Measurements from ENCODE around the gene ZFHX3. TPM values are rescaled to one million over a fixed set of nuclear protein-coding genes. Genes with fewer than 3 reads are reported as not detected.

The ZFHX3 gene
- total RNA-seq, 1 donor from 2014 or later = 3.2 TPM

DNA sequence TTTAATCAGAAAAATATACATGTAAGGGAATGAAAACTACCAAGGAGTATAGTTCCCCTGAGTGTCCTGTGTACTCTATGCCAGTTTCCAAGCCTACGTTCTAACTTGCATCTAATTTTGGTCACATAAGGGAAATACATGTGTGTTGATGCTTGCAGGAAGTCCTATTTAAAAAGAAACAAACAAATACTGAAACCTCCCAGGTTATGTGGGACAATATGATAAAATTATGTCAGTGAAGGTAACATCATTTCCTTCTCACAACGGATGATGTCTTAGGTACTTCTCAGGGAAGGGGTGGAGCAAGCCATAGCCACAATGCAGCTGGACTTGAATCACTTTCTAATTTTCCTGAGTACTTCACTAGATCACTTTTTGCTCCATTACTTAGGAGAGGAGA, 115.9 kb downstream of the ZFHX3 start:
- DNase-seq (ENCODE audit: low read depth, low spot score) = no peak

DNA sequence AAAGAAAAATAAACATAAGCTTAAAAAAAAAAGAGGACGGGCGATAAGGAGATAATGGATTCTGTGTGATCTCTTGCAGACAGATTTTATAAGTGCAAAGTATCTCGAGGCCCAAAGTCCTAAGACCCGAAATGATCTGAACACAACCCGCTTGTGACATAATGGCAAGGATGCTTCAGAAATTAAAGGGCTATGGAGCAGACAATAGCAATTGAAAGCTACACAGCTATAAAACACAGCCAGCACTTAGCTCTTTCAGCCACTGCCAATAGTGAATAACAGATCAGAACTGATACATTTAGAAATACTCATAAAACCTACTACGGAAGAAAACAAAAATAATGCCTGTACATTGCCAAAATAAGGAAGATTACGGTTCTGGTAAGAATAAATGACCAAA, 117.5 kb downstream of the ZFHX3 start:
- DNase-seq (ENCODE audit: low read depth, low spot score) = no peak

DNA sequence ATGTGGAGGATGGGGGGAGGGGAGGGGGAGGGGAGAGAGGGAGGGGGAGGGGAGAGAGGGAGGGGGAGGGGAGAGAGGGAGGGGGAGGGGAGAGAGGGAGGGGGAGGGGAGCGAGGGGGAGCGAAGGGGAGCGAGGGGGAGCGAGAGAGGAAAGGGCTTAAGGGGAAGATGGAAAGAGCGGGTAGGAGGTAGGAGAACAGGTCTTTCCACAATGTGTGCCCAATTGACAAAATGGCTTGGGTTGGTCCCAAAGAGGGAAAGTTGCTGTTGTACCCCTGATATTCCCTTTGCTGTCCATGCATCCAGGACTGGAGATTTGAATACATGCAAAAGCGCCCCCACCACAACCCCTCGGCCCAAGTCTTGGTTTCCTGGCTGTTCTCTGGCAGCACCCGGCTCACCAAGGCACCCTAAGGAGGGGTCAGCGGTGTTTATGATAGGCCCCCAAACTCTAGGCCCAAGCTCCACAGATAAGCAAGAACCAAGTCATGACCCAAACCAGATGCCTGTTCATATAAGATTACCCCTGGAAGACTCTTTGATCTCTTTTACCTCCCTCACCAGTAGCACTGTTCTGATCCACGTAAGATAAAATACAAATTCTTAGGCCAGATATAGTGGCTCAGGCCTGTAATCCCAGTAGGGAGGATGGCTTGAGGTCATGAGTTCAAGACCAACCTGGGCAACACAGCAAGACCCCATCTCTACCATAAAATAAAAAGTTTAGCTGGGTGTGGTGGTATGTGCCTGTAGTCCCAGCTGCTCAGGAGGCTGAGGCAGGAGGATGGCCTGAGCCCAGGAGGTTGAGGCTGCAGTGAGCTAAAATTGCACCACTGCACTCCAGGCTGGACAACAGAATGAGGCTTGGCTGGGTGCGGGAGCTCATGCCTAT, 119.6 kb downstream of the ZFHX3 start:
- no peak for DNase-seq (ENCODE audit: low read depth, low spot score)

DNA sequence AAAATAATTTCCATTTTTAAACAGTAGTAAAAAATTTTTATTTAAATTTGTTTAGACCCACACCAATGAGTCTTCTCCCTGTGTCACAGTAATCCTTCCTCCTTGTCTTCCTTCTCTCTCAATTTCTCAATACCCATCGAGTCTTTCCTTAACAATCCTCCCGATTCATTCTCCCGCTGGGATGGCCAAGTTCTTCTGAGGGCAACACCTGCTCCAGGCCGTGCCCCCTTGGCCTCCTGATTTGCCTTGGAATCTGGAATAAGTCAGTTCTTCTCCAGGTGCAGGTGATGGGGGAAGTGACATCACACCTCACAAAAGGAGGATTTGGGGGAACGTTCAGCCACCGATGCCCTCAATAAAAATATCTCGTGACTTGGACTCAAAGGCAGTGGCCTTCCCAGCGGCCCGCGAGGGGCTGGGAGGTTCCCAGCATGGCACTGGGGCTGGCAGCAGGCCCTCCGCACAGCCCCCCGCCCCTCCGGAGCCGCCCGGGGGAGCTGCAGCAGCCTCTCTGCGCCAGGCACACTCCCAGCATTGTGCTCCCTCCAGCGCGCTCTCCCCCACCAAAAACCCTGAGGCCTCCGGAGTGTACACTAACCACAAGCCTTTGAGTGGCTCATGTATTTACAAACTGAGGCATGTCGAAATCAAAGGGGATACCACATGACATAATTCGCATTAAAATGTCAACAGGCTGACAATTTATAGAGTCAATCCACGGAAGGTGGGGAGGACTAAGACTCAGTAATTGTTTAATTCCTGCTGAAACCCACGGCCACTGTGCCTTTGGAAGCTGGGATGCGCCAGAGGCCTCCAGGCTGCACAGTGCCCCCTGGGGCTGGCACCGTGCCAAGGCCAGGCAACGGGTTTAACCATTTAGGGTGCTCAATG, 120.5 kb downstream of the ZFHX3 start:
- DNase-seq (ENCODE audit: low read depth, low spot score) = no peak

DNA sequence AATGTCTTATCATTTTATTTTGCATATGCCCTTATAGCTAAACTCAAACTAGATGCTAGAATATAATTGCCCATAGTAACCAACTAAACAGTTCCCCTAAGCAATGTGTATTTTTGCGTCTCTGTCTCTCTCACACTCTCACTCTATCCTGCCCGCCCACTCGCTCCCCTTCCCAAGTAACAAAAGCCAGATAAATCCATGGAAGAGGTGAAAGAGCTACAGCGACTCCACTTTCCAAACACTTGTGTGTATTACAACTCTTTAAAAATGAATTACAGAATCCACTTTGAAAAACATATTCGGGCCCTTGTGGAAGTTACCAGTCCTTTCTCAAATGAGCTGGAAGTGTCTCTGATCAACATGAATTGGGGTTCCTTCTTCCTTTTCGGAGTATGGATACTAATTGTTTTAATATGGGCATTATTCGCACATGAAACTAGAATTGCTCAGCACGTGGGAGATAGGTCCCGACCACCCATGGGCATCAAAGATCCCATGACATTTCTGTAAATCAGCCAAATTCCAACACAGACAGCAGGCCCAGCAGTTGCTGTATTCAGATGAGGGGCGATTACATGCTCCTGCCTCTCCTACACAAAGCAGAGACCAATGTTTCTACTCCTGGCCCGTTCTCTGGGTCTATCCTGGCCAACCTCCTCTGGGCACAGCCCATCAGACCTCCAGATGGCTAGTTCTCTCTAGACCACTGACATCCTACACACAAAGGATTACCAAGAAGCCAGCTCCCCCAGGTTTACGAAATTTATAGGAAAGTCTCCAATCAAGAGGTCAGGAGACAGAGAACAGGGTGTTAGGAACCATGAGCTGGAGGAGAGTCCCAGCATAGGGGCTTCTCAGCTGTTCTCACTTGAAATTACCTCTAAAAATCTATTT, 121.5 kb downstream of the ZFHX3 start:
- no peak for DNase-seq (ENCODE audit: low read depth, low spot score)

DNA sequence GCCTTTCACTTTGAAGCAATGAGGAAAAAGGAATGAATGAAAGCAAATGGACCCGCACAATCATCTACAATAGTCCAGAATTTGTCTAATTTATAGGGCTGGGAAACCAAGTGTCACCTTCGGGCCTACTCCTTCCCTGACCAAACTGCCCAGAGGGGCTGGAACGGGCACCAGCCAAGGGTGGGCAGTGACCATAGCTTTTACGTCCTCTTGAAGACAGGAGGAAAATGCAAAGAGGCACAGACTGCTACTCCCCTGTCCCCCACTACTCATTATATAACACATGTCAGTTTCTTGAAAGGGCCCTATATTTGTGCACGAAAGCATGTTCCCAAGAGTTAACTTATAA, 122.3 kb downstream of the ZFHX3 start:
- DNase-seq (ENCODE audit: low read depth, low spot score) = no peak

DNA sequence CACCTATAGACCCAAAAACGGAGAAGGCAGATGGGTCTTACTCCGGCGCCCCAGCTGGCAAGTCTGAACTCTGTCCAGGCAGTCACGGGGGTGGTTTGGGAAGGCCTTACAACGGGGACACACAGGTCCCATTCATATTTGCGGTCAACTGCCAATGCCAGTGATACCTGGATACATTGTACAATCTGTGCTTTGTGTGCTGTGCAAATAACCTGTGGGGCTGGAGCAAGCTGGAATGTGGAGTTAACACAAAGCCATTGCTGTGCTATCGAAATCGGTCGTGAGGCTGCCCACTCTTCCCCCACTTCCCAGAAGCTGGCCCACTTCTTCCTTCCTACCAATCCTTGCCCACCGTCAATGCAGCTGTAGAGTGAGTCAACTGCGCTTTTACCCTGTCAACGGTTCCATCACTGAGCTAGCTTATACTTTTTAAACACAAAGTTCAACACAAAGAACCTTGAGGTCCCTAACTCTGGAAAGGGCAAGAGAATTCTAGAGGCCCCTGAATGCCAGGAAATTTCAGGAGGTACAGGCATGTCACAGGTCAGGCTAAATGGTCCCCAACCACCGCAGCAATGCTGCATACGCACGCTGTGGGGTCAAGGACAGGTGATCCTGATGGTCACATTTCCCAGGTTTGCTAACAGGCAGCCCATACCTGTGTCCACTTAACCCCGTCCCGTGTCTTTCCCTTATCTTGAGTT, 122.8 kb downstream of the ZFHX3 start:
- DNase-seq (ENCODE audit: low read depth, low spot score) = no peak

DNA sequence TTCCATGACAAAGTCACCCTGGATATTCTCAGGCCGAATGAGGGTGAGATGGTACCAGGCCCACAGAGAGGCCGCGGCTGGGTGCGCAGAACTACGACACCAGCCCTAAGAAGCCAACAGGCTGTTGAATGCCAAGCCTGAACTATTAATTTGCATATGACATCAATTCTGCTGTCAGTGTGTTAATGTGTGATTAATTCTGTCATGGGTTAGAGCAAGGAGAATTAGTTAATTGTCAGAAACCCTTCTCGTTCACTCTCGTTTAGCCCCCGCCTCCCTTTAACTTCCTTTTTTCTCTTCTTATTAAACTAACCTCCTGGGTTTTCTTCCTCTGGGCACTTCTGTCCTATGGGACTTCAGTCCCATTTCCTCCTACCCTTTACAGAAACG, 123.4 kb downstream of the ZFHX3 start:
- no peak for DNase-seq (ENCODE audit: low read depth, low spot score)

DNA sequence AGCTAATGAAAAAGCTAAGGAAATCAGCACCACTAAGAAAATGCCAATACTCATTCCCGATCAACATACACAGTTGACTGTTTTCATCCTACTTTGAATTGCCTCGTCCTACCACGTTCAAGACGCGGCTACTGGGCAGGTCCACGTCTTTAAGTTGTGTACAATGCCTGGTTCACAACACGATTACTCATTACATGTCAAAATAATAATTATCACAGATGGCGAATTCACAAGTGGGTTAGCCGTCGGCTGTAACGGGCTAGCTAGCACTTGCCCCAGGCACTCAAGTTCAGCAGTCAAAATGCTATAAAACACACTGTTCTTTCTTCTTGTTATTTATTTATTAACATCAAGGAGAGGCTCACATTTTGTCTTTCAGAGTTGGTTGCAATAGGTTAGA, 124.2 kb downstream of the ZFHX3 start:
- no peak for DNase-seq (ENCODE audit: low read depth, low spot score)

DNA sequence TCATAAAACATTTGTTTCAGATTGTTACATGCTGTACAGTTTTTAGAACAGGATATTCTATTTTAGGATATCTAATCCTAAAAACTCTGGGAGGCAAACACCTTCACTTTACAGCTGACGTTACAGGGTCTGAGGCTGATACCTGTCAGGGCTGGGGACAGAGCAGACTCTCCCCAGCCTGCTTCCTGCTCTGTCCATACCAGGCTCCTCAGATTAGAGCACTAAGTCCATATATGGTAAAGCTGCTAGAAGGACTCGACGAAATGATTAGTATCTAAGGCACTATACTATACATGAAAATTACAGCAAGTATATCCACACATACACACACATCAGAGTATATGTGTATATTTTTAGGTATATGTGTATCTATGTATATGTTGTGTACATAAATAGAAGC, 125.2 kb downstream of the ZFHX3 start:
- no peak for DNase-seq (ENCODE audit: low read depth, low spot score)

DNA sequence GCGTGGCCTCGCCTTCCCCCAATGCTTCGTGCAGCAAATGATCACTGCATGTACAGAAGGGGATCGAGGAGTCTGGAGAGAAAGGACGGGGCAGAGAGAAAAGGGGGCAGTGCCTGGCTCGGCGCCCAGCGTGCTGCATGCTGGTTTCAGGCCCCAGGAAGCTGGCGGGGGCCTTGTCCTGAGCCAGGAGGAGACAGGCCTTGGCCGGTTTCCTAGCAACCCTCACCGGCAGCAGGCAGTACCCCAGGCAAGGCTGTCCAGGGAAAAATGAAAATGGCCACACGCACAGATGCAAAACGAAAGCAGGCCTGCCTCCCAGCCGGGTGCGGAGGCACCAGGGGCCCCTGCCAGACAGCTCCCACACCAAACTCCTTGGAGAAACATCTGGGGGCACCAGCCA, 126.3 kb downstream of the ZFHX3 start:
- no peak for DNase-seq (ENCODE audit: low read depth, low spot score)

DNA sequence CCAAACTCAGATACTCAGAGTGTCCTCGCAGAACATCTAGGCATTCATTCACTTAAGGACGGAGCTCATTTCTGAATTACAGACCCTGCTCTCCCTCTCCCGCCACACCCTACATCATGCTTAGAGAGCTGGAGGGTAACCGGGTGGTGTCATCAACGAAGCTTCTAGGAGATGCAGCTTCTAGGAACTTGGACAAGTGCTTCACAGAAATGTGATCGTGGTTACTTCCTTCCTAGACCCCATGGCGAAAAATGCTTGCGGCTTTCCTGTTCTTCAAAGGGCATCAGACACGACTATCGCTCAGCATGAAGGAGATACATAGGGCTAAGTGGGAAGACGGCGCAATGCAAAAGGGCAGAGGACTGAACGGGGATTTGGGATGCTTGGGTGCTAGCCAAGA, 126.8 kb downstream of the ZFHX3 start:
- DNase-seq (ENCODE audit: low read depth, low spot score) = no peak

DNA sequence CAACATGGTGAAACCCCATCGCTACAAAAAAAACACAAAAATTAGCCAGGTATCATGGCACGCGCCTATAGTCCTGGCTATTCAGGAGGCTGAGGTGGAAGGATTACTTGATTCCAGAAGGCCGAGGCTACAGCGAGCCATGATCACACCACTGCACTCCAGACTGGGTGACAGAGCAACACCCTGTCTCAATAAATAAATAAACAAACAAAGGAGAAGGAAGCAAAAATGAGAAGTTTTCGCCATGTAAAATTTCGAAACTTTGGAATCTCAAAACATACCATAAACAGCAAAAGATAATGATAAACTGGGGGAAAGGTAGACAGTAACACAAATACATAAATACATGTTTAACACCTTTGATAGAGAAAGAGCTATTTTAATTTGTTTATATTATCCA, 130.9 kb downstream of the ZFHX3 start:
- DNase-seq (ENCODE audit: low read depth, low spot score) = no peak

DNA sequence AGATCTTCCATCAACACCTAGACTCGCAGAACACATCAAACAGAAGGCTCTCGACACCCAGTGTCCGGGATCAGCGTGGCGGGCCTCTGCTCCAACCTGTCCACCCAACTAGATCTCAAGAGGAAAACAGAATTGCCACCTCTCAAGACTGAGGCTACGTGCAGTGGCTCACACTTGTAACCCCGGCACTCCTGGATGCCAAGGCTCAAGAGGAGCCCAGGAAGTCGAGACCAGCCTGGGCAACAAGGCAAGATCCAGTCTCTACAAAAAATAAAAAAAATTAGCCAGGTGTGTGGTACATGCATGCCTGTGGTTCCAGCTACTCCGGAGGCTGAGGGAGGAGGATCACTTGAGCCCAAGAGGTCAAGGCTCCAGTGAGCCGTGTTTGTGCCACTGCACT, 132.6 kb downstream of the ZFHX3 start:
- DNase-seq (ENCODE audit: low read depth, low spot score) = no peak

DNA sequence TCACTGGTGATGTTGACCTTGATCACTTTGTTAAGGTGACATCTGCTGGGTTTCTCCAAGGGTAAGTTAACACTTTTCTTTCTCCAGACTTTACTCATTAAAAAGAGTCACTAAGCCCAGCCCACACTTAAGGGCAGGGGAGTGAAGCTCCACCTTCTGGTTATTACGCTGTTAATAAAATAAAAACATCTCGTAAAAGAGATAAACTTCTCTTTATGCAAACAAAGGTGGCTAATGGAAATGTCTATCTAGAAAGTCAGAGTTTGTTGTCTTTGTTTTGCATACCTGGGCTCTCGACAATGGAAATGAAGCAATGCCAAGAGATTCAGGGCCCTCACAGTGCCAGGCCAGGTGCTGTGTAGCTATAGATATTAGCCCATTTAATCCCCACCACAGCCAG, 134.4 kb downstream of the ZFHX3 start:
- DNase-seq (ENCODE audit: low read depth, low spot score) = no peak

DNA sequence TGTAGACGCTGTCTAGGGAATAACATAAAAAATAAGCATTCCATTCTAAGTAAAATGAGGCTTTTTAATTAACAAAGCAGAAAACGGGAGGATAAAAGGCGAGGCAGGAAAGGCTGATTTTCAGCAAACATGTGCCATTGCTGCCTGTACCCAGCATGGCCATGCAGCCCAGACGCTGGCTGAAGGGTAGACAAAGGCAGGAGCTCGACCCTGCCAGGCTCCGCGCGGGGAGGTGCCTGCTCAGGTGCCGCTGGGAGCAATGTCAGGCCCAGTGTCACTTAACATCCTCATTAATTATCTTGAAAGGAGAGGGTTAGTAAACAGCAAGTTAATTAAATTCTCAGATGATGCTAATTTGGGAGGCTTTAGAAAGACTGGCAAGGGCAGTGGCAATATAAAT, 136.0 kb downstream of the ZFHX3 start:
- DNase-seq (ENCODE audit: low read depth, low spot score) = no peak

DNA sequence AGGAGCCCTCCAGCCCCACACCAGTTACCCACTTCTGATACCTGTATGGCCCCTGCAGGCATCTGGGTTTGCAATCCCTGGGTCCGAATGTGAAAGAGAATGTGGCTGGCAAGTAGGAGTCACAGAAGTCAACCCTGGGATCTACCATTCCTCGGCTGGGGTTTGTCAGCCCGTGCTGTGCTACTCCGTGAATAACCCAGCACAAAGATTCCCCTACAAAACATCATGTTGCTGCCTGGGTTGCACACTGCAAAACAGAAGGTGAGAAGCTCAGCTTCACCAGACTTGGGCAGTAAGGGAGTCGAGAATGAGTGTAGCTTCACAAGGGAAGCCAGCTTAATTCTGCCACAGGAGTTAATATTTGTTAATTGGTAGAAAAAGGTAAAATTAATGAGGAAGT, 137.1 kb downstream of the ZFHX3 start:
- no peak for DNase-seq (ENCODE audit: low read depth, low spot score)

DNA sequence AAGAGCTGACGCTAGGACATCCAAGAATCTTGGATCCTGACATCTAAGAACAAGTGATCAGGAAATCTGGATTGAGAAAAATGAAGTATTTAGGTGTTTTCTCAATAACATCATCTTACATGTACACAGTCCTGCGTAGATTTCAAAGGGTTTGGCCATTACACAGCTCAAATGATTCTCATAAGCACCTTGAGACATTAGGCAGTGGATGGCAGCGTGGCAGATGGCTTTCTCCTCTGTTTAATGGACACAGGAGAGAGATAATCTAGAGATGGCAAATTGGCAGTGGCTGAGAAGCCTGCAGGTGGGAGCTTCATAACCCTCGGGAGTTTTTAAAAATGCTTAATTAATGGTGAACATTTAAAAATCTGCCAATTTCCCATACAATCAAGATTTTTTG, 137.5 kb downstream of the ZFHX3 start:
- DNase-seq (ENCODE audit: low read depth, low spot score) = no peak

DNA sequence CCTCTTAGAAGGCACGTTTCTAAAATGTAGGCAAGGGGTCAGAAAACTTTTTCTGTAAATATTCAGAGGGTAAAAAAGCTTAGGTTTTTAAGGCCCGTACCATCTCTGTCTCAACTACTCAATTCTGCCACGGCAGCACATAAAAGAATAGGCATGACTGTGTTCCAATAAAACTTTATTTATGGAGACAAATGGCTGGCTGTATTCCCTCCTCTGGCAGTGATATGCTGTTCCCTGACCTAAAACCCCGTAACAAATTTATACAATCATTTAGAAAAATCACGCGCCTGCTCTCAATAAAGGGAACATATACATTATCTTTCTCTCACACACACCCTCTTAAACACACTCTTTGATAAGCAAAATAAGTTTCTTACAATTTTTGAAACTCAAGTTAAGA, 138.7 kb downstream of the ZFHX3 start:
- no peak for DNase-seq (ENCODE audit: low read depth, low spot score)

DNA sequence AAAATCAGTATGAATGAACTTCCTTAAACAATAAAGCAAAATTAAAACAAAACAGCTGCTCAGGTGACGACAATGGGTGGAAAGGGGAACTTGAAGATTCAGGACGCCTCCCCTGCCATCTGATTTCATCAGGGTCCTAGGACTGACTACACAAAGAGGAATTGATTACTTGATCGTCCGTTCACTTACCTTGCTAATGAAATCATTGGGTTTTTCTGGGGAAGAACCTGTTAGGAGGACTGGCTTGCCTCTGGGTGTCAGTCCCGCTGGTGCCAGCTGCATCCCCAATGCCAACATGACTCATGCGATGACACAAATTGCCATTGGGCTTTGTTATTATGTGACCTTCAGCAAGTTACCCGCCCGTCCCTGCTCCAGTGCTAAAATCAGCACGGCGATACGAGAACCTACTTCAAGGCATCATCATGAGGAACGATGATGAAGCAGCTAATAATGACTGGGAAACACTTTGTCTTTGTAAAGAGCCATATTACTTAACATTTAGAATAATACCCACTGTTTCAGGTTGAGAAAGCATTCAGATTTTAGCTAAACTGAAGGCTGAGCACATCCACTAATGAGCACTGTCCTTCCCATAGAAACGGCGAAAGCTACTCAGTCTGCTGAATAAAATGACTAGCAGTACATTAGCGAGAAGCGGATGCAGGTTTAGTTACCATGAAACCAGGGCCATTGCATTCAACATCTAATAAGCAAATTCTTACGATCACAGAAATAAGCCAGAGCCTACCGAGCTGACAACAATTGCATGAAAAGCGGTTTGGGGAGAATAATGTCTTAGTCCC, 139.4 kb downstream of the ZFHX3 start:
- DNase-seq (ENCODE audit: low read depth, low spot score) = no peak

Measured in pulmonary artery endothelial cell (primary cell).